GM18907 (cell line): ENCODE results near the gene PKDCC.
"Not testable (repeated sequence)": the region's sequence is repeated elsewhere in the genome, so short reads cannot be mapped to it uniquely, and the experiment has no call there.

Source experiments
- ATAC-seq: cut with Tn5 transposase; IDR thresholded peaks from one replicate; pipeline ENCODE4 v1.9.1; 2021; ENCODE audit warnings: mild to moderate bottlenecking, moderate library complexity; ENCODE audit not compliant: unreplicated experiment

The PKDCC gene

DNA sequence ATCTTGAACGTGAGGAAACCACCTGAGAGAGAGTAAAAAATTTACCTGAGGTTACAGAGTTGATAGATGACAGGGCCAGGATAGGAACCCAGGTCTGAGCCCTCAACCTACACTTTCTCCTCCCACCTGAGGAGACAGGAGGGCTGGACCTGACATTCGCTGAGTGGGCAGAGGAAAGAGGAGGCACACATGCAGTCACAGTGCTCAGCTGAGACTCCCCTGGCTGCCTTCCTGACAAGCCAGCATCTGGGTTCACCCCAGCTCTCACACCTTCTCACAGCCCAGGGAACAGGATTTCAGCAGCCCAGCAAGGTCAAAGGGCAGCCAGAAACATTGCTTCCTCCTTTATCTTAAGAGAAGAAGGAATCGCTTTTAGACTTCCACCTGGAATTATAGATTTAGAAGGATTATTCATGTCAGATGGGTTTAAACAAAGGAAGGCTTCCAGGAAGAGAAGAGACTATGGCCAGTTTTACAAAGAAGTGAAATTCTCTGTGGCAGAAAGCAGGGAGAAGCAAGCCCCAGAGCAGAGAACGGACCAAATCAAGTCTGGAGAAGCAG is 18.1 kb upstream of the PKDCC start:
- peak; percentile 32 for ATAC-seq

DNA sequence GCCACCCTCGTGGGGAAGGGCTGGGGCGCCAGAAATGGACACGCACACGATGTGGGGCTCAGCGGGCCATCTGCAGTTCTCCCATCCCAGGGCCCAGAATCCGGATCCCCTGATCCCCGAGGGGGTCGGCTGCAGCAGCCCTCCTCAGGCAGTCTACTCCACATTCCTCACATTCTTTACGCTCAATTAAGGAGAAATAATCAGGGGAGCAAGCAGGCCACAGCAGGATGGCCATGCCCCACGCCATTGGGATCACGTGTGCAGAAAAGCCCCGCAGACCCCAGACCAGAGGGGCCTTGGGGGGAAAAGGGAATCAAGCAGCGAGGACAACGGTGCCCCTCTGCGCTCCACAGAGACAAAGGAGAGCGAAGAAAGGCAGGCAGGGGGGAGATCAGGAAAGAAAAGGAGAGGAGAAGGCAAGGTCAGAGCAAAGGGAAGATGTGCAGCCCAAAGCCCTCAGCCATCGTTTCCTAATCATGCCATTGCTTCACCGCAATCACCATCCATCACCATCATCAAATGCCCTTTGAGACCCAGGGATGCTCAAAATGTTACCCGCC is 17.5 kb upstream of the PKDCC start:
- ATAC-seq, result no peak

DNA sequence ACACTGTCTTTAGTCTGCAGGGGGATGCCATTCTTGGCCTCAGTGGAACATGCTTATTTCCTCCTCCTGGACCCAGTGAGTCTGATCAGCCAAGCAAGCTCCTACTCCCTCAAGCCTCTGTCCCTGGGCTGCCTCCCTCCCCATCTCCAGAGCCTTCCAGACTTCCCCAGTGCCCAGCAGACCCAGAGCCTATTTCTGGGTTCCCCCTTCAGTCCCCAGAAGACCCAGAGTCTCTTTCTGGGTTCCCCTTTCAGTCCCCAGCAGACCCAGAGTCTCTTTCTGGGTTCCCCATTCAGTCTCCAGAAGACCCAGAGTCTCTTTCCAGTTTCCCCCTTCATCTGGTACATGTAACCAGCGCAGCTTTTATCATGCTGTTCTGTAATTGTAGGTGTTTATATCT is 17.0 kb upstream of the PKDCC start:
- no peak for ATAC-seq

DNA sequence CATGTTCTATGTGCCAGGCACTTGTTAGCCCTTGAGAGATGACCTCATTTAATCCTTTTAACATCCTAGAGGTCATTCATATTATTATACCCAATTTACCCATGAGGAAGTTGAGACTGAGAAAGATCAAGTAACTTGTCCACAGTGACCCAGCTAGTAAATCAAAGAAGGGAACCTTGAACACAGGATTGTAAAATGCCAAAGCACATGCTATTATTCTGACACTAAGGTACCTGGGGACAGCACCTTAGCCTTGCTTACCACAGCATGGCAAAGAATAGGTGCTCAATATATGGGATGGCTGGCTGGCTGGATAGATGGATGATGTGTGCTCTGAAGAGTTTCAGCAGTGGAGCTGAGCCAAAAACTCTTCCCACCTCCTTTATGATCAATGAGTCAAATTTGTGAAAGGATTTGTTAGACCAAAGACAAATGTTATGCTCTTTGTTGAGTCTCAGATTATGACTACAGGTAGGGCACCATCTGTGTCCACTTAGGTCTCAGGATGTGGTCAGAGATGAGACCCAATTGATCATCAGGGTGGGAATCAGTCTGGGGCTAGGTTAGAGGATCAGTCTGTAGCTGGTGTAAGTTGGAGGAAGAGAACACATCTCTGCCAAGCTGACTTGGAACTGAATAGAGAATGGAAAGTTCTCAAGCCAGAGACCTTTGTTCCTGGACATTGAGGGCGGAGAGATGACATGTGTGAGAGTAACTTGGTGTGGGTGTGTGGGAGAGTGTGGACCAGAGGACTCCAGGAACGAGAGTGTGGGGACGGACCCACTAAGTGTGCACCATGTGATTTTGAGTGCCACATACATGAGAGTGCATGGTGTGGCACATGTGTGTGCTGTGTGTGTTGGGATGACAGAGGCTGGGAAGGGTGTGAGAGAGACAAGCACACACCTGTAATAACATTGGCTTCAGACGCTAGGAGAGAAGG is 16.3 kb upstream of the PKDCC start:
- ATAC-seq, result no peak

DNA sequence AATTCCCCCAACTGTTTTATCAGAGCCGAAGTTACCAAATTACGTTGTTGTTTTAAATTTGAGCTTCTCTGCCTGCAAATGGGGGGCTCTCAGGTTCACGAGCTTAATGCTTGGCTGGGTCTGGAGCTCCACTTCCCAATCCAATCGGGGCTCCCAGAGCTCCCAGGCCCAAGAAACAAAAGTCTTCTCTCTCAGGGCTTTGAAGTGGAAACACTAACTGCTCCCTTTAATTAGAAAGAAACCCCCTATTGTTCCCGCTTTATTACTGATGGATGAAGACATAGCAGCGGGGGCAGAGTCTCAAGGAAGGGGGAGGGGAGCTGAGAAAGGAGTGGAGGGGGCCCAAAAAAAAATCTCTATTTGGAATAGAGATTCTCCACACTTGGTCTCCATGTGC is 15.6 kb upstream of the PKDCC start:
- ATAC-seq, result no peak

DNA sequence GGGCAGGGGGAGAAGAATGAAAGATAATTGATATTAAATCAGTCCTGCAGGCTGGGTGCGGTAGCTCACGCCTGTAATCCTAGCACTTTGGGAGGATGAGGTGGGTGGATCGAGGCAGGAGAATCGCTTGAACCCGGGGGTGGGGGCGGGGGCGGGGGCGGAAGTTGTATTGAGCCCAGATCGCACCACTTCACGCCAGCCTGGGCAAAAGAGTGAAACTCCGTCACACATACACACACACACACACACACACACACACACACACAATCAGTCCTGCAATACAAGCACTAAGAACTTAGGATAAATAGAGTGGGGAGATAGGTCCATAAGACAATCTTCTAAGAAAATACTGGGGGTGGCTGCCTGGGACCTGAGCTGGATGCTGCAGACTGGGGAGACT is 15.1 kb upstream of the PKDCC start:
- ATAC-seq, result no peak

DNA sequence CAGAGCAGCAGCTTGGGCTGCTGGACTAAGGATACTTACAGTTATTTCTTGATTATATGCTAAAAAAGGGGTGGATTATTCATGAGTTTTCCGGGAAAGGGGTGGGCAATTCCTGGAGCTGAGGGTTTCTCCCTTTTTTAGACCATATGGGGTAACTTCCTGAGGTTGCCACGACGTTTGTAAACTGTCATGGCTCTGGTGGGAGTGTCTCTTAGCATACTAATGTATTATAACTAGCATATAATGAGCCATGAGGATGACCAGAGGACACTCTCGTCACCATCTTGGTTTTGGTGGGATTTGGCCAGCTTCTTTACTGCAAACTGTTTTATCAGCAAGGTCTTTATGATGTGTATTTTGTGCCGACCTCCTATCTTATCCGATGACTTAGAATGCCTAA is 13.7 kb upstream of the PKDCC start:
- not testable (repeated sequence) for ATAC-seq

DNA sequence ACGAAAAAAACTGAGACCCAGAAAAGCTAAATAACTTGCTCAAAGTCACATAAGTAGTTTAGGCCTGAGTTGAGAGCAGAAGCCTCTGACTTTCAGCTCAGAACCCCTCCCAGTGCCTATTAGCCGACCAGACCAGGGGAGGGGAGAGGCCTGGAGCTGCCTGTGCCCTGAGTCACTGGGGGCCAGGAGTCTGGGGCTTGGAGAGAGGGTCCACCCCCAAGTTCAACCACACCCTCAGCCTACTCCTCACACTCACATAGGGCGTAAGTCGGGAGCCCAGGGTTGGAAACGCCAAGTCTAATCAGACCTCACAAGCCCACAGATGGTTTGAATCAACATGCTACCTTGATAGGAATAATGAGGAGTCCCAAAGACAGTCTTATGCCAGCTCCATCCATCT is 12.6 kb upstream of the PKDCC start:
- ATAC-seq, result no peak

DNA sequence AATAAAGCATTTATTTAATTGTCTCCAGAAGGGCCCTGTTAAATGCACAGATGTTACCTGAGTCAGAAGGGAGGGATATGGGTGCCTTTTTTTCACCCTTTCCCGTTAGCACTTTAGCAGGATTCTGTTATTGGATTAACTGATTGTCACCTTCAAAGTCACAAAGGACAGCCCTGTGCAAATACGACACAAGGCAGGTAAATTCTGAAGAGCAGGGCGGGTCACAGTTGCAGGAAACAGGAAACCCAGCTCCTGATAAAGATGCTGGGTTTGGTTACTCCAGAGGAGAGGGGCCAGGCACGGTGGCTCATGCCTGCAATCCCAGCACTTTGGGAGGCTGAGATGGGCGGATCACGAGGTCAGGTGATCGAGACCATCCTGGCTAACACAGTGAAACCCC is 11.4 kb upstream of the PKDCC start:
- no peak for ATAC-seq

DNA sequence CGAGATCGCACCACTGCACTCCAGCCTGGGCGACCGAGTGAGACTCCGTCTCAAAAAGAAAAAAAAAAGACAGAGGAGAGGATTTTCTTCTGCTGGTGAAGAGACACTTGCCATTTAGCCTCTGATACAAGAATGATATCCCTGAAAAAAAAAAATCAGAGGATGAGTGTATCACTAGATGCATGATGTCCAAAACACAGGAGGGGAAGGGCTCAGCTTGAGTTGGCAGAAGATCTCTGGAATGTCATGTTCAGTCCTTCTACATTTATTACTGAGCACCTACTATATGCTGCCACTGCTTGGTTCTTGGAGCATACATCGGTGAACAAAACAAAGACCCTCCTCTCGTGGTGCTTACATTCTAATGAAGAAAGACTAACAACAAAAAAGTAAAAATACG is 10.9 kb upstream of the PKDCC start:
- ATAC-seq, result no peak

DNA sequence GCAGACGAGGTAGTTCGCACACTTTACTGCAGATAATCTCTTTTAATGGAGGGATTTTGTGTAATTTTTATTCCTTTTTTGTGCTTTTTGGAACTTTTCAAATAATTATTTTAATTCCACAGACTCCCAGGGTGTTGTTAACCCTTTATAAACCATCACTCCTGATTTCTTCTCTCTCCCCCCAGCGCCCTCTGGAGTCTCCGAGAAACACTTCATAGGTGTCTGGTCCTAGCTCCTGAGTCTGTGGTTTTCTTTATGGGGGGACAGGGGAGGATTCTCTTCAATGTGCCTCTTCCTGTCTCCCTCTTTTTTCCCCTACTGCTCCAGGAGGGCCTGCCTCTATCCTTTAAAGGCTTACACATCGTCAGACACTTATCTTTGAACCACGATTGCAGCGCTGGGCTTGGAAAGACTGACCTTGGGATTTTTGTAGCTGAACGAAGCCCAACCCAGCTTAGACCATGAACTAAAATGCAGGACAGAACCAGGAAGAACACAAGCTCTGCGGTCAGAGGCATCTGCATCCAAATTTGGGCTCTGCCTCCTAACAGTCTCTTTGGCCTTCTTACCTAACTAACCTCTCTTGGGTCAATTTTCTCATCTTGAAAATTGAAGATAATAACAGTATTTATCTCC is 7.1 kb upstream of the PKDCC start:
- no peak for ATAC-seq

DNA sequence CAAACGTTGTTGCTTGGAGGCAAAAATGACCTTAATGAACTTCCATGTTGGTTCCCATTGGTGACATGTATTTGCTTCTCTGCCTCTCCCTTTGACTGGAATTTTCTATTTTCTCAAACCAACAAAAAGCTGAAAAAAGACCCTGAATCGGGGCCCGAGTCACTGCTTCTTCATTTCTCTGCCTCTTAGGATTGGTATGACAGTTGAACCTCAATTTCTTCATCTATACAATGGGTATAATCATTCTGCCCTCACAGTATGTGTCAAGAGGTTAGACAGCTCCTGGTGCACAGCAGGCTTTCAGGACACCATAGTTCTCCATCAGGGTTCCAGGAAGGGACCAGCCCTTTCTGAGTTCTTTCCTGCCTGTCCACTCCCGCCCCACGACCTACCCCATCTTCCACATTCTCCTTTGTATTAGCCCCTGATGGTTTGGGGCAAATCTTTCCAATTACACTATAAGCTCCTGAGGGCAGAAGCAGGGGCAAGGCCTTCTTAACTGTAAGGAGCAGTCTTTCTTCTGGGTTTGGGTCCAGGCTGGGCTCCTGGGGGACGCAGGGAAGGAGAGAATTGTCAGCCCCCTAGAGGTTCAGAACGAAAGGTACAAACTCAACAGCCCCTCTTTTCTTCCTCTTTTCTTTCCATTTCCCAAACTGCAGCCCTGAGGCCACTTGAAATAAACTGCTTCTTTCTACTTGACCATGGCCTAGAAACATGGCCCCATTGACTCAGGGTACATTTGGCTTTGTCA is 6.3 kb upstream of the PKDCC start:
- no peak for ATAC-seq

DNA sequence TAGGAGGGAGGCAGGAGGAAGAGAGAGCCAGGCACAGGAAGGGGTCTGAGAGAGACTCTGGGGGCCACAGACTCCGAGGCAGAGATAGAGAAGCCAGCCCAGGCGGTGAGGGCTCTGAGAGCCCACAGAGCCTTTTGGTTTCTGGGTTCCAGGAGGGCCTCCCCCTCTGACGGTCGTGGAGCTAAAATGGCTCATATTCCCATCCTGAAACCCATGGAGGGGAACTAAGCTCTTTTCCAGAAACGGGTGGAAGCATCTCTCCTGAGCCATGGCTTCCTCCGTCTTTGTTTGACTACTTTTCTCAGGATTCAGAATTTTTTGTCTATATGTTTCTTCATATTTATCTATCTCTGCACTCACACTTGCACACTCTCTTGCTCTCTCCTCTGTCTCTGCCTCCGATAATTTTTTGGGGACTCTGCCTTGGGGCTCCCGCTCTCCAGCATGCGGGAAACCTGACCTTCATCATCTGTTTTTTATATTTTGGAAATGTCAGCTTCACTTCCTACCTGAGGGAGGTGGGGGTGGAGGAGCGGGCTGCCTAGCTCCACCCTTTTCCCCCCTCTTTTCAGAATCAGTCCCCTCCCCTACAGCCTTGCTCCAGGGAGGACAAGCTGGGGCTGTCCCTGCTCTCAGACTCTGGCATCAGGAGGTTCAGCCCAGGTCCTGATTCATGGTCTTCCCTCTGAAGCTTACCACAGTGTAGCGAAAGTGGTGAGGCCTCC is 5.0 kb upstream of the PKDCC start:
- no peak for ATAC-seq

DNA sequence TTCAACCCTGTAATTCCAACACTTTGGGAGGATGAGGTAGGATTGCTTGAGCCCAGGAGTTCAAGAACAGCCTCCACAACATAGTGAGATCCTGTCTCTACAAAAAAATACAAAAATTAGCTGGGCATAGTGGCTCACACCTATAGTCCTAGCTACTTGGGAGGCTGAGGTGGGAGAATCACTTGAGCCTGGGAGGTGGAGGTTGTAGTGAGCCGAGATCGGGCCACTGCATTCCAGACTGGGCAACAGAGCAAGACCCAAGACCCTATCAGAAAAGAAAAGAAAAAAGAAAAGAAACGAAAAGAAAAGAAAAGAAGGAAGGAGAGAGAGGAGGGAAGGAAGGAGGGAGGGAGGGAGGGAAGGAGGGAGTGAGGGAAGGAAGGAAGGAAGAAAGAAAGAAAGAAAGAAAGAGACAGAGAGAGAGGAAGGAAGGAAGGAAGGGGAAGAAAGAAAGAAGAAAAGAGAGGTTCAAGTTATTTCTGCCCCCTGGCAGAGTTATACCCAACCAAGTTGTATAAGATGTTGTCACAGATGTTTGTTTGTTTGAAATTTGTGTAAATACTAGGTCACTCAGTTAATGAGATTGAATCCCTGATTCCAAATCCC is 3.9 kb upstream of the PKDCC start:
- no peak for ATAC-seq

DNA sequence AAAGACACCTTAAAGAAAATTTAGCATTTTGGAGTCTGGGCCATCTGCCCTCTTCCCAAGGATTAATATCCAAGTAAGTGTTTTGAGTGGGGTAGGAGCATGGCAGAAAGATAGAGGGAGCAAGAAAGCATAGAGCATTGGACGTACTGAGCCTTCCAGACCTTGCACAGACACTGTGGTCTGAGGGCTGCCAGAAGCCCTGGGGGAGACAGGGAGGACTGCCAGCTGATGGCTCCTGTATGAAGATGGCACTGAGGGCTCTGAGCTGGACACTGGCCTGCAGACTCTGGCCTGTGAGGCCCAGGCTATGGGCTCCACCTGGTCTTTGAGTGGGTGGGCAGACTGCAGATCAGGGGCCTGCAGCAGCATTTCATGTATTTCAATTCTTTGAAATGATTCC is 2.9 kb upstream of the PKDCC start:
- no peak for ATAC-seq

DNA sequence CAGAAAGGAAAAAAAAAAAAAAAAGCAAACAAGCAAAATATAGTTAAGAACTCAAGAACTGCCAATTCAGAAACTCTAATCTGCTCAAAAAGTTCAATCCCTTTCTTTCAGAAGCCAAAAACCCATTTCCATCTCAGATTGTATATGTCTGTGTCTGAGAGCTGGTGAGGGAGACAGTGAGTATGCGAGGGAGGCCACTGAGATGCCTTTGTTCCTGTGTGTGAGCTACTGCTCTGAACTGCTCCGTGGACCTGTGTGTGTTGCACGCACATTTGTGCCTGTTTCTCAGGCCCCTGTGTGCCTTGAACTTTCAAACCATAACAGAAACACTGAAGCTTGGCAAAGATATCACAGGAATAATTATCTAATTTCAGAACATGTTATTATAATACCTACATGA is 2.5 kb upstream of the PKDCC start:
- ATAC-seq, result no peak

DNA sequence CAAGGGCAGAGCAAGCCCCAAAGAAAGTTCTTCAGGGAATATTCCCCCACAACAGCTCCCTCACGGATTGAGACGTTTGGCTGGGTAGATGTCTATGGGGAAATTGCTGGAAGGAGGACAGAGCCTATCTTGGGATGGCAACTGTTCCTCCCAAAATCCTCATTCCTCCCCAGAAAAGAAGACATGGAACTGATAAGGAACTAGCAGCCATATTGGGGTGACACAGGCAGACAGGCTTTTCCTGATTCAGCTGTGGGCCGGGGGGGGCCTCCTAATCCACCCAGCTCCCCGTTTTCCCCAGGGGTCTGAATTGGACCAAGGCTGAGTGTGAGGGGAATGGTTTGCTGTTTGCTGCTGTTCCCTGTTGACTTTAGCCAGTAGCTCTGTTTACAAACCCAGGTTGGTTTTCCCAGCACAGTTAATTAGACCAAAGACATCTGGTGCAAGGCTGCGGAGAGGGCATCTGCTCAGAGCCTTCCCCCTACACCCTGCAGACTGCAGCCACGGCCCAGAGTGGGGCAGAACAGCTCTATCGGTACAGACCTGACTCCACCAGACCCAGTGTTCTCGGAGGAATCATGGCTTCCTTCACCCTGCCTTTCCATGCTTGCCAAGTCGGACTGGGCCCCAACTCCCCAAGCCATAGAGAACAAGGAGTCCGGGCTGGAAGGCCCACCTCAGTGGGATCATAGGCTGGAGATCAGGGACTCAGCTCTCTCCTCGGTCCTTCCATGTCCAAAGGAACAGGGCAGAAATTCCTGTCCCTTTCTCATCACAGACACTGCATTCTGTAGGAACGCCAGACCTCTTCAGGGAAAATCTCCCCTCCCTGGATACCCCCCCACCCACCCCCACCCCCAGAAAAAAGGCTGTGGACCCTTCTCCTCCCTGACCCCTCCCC is 1.7 kb upstream of the PKDCC start:
- ATAC-seq, result no peak

DNA sequence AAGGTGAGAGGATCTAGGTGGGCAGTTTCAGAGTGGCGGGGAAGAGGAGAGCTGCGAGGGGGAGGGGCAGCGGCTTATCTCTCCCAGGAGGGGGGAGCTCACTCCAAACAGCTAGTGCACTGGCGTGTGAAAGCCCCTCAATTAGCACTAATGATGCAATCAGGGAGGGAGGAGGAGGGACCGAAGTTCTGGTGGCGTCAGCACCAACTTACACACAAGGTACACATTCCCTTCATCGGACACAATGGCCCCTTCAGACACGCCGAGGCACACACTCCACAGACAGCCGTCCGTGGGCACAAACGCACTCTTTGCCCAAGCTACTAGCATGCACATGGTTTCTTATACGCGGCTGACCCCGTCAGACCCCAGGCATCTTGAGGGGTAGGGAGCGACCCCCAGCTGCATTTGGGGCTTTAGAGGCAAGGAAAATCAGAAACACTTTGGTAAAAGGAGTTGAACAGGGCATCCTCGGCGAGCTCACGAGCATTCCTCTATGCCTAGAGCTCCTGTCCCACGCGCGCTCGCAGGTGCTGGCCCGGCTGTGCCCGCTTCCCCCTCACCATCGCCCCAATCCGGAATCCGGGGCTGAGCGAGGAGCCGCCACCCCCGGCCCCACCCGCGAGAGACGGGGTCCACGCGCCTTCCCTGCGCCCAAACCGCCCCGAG is 868 bp upstream of the PKDCC start:
- no peak for ATAC-seq
